Fibroblast of lung (primary cell): ENCODE data around the gene POLR1D.

Experiments
- EZH2 ChIP-seq: IDR thresholded peaks from 2 replicates; pipeline ENCODE4 v1.5.1; 2012; ENCODE audit warnings: low read length, control low read depth, mild to moderate bottlenecking; ENCODE audit errors: missing control alignments
- TF ChIP-seq, protein P1 (sequence below), 2 donors: IDR thresholded peaks in 1 of 2; conservative IDR thresholded peaks in 1 of 2; 1 replicate in 1 of 2; 2 replicates in 1 of 2; pipeline ENCODE4 v1.5.1; 2011 to 2012; ENCODE audit warnings: low read length in 2 of 2, control low read depth in 1 of 2, inconsistent platforms in 1 of 2, low read depth in 1 of 2, mild to moderate bottlenecking in 1 of 2

GRCh38 chr13:27657724-27658123 is 36.0 kb downstream of the POLR1D start:
- no peak for TF ChIP-seq EZH2
- TF ChIP-seq, protein P1, sequence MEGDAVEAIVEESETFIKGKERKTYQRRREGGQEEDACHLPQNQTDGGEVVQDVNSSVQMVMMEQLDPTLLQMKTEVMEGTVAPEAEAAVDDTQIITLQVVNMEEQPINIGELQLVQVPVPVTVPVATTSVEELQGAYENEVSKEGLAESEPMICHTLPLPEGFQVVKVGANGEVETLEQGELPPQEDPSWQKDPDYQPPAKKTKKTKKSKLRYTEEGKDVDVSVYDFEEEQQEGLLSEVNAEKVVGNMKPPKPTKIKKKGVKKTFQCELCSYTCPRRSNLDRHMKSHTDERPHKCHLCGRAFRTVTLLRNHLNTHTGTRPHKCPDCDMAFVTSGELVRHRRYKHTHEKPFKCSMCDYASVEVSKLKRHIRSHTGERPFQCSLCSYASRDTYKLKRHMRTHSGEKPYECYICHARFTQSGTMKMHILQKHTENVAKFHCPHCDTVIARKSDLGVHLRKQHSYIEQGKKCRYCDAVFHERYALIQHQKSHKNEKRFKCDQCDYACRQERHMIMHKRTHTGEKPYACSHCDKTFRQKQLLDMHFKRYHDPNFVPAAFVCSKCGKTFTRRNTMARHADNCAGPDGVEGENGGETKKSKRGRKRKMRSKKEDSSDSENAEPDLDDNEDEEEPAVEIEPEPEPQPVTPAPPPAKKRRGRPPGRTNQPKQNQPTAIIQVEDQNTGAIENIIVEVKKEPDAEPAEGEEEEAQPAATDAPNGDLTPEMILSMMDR (conservative IDR thresholded peaks at IDR 0.05 in 1 of 2, IDR thresholded peaks at IDR 0.05 in 1 of 2; ENCODE audit: low read depth in 1 of 2, low read length in 2 of 2) = no peak
